ENCODE data around the gene CDH11. TPM values are rescaled to one million over a fixed set of nuclear protein-coding genes. Genes with fewer than 3 reads are reported as not detected.

The CDH11 gene
- total RNA-seq, 3 donors from 2014 or later = 41.8 to 70.0 (median 52.8) TPM

DNA sequence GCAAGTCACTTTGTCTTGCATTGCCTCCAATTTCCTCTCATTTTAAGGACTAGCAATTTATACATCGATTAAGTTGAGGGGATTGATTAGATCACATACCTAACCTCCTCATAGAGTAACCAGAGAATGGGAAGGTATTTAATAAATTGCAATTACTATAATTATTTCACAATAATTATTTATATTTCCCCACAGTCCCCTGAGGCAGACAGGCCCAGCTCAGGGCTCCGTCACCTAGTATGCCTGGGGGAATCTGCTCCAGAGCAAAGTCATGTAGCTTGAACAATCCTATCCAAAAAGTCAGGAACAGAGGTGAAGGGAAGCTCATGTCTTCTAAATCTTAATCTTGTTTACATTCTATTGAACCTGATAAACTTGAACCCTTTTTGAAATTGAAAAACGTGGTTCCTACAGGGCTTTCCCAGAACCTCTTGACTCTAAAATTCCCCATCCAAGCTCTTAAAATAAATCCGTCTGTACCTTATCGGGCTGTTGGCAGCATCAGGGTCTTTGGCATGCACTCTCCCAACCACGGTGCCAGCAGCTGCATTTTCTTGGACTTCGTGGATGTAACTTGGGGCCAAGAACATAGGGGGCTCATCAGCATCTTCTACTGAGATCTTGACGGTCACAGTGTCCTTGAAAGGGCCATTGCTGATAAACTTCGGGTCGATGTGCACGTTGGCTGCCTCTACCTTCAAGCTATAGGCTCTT lies 140.1 kb downstream of the CDH11 start:
- Histone ChIP-seq H3K27ac (no peak overlapping the region), H3K4me3 (no peak overlapping the region), H3K9me3 (no peaks in the 10 kb centered on the region), H3K27me3 (no peaks in the 10 kb centered on the region), H3K36me3 (no peaks in the 10 kb centered on the region), H3K4me1 (no peaks in the 10 kb centered on the region)
- intact Hi-C loops (cut with DNase I; ENCODE audit: low total_unique reads) = loop anchor here (5.0 kb wide), 1 partner anchor 1271 kb away; no protein-coding TSS in a partner anchor
- no peak for DNase-seq (ENCODE audit: low spot score in 2 of 2)
- no peak for TF ChIP-seq POLR2A (IDR thresholded peaks at IDR 0.05)
- TF ChIP-seq, protein P1, sequence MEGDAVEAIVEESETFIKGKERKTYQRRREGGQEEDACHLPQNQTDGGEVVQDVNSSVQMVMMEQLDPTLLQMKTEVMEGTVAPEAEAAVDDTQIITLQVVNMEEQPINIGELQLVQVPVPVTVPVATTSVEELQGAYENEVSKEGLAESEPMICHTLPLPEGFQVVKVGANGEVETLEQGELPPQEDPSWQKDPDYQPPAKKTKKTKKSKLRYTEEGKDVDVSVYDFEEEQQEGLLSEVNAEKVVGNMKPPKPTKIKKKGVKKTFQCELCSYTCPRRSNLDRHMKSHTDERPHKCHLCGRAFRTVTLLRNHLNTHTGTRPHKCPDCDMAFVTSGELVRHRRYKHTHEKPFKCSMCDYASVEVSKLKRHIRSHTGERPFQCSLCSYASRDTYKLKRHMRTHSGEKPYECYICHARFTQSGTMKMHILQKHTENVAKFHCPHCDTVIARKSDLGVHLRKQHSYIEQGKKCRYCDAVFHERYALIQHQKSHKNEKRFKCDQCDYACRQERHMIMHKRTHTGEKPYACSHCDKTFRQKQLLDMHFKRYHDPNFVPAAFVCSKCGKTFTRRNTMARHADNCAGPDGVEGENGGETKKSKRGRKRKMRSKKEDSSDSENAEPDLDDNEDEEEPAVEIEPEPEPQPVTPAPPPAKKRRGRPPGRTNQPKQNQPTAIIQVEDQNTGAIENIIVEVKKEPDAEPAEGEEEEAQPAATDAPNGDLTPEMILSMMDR (IDR thresholded peaks at IDR 0.05) = no peak
- TF ChIP-seq POLR2AphosphoS5 (IDR thresholded peaks at IDR 0.05) = no peak

DNA sequence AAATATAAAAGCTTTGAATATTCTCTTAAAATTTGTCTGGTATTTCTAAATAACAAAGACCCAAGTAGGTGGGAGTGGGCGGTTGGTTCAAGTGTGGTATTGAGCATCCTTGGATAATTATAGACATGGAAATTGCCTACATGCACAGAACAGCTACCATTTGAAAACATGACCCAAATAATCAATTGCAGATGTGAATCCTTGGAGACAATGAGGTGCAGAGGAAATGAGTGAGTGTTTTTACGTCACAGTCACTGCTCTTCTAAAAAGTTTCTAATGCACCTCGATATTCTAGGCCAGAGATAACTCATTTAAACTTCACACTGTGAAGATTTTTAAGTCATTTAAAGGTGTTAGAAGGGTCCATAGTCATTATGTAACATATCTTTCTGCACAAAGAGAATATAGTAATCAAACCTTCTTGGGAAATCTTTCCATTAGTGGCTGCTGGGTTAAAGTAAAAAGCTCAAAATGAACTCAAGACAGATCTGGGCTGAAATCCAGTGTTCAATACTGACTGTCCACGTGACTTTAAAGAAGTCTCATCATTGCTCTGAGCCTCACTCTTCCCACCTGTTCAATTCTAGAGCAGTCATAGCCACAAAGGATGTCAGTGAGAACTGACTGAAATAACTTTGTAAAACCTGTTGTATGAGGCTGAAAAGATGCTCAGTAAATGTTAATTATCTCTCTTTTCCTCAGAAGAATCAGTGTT lies 144.5 kb downstream of the CDH11 start:
- no peaks in the 10 kb centered on the region for H3K4me1 ChIP-seq
- intact Hi-C loops (cut with DNase I; ENCODE audit: low total_unique reads) = no loop called here
- no peak overlapping the region for H3K27ac ChIP-seq
- no peaks in the 10 kb centered on the region for H3K36me3 ChIP-seq
- no peak for DNase-seq (ENCODE audit: low spot score in 2 of 2)
- no peaks in the 10 kb centered on the region for H3K27me3 ChIP-seq
- H3K9me3 ChIP-seq = no peaks in the 10 kb centered on the region
- H3K4me3 ChIP-seq = no peak overlapping the region
- TF ChIP-seq, protein P1 (IDR thresholded peaks at IDR 0.05) = no peak
- no peak for TF ChIP-seq POLR2A (IDR thresholded peaks at IDR 0.05)
- TF ChIP-seq POLR2AphosphoS5 (IDR thresholded peaks at IDR 0.05) = no peak

DNA sequence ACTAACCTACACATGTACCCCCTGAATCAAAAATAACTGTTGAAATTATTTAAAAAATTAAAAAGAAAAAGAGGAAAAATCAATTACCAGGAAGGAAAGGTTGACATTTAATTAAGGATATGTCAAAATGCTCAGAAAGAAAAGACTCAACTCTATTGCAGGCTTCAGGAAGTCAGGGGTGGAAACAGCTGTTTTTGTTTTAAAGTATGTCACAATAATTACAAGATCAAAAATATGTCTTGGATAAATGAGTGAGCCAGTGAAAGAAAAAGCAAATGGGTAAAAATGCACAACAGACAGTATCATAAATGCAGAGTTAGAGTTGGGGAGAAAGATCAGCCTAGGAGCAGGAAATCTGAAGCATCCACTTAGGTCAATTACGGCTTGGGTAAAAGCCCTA lies 146.0 kb downstream of the CDH11 start:
- intact Hi-C loops (cut with DNase I; ENCODE audit: low total_unique reads) = no loop called here
- Histone ChIP-seq H3K9me3 (no peaks in the 10 kb centered on the region), H3K4me3 (no peak overlapping the region), H3K27me3 (no peaks in the 10 kb centered on the region), H3K27ac (no peak overlapping the region), H3K4me1 (no peaks in the 10 kb centered on the region), H3K36me3 (no peaks in the 10 kb centered on the region)
- DNase-seq (ENCODE audit: low spot score in 2 of 2) = no peak
- TF ChIP-seq, protein P1 (IDR thresholded peaks at IDR 0.05) = no peak
- TF ChIP-seq POLR2A (IDR thresholded peaks at IDR 0.05) = no peak
- no peak for TF ChIP-seq POLR2AphosphoS5 (IDR thresholded peaks at IDR 0.05)

DNA sequence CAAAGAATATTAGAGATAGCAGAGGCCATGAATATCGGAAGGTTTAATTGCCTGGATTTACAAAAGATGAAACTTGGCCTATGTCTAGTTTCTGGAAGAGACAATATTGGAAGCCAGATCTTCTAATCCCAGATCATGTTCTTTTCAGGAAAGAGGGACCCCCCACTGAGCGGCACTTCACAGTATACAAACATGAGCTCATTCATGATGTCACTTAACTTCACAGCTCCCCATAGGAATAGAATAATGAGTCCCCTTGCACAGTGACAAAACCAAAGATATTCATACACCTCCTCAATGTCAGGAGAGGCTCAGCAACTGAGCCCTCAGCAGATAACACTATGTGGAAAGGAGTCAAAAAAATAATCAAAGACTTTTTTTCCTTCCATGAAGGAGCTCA lies 147.5 kb downstream of the CDH11 start:
- H3K27ac ChIP-seq = no peak overlapping the region
- TF ChIP-seq, protein P1 (IDR thresholded peaks at IDR 0.05) = no peak
- TF ChIP-seq POLR2AphosphoS5 (IDR thresholded peaks at IDR 0.05) (no peak), POLR2A (IDR thresholded peaks at IDR 0.05) (no peak)
- intact Hi-C loops (cut with DNase I; ENCODE audit: low total_unique reads) = no loop called here

DNA sequence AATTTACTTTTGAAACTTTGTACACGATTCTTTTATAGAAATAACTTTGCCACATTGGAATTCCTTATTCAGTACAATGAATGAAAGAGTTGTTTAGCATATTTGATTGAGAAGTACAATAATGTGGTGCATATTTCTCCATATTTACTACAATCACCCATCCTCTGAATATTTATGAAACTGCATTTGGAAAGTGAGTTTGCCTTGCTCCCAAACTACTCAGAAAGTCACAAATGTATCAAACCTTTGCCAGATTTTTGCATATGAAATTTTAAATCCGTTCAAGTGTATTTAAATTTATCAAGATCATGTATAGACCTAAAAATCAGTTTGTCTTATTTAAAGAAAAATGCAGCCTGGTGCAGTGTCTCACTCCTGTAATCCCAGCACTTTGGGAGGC lies 148.7 kb downstream of the CDH11 start:
- TF ChIP-seq, protein P1 (IDR thresholded peaks at IDR 0.05) = no peak
- TF ChIP-seq POLR2A (IDR thresholded peaks at IDR 0.05) = no peak
- TF ChIP-seq POLR2AphosphoS5 (IDR thresholded peaks at IDR 0.05) = no peak
- Histone ChIP-seq H3K27me3 (no peaks in the 10 kb centered on the region), H3K4me1 (no peaks in the 10 kb centered on the region), H3K36me3 (no peaks in the 10 kb centered on the region), H3K4me3 (no peak overlapping the region), H3K27ac (no peak overlapping the region), H3K9me3 (no peaks in the 10 kb centered on the region)
- intact Hi-C loops (cut with DNase I; ENCODE audit: low total_unique reads) = no loop called here
- no peak for DNase-seq (ENCODE audit: low spot score in 2 of 2)

More for the DNA sequence above, 147.5 kb downstream of the CDH11 start:
- Histone ChIP-seq H3K36me3 (no peaks in the 10 kb centered on the region), H3K9me3 (no peaks in the 10 kb centered on the region), H3K4me3 (no peak overlapping the region), H3K4me1 (no peaks in the 10 kb centered on the region), H3K27me3 (no peaks in the 10 kb centered on the region)
- no peak for DNase-seq (ENCODE audit: low spot score in 2 of 2)

Data from breast epithelium (tissue), 4 donors.